GM18499 (cell line): Measurements from ENCODE around the gene INSL3.

Experiments used
- ATAC-seq: cut with Tn5 transposase; IDR thresholded peaks from one replicate; pipeline ENCODE4 v1.9.1; 2021; ENCODE audit warnings: moderate number of reproducible peaks; ENCODE audit not compliant: insufficient read depth, unreplicated experiment

The INSL3 gene, protein sequence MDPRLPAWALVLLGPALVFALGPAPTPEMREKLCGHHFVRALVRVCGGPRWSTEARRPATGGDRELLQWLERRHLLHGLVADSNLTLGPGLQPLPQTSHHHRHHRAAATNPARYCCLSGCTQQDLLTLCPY

DNA sequence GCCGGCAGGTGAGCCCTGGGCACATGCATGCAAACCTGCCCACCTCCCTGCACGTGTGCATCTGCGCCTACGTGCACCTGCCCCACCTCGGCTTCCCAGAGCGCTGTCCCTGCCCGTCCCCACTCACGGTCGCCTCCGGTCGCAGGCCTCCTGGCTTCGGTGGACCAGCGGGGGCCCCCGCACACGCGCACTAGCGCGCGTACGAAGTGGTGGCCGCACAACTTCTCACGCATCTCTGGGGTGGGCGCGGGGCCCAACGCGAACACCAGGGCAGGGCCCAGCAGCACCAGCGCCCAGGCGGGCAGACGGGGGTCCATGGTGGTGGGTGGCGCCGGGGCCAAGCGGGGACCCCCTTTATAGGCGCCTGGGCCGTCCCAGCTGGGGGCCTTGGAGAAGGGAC is at the start of gene INSL3:
Gene INSL3 (minus strand): TSS at position 330 of the 400 bp plus-strand sequence. CDS start 13 bp downstream, at position 317.
- ATAC-seq, result no peak

DNA sequence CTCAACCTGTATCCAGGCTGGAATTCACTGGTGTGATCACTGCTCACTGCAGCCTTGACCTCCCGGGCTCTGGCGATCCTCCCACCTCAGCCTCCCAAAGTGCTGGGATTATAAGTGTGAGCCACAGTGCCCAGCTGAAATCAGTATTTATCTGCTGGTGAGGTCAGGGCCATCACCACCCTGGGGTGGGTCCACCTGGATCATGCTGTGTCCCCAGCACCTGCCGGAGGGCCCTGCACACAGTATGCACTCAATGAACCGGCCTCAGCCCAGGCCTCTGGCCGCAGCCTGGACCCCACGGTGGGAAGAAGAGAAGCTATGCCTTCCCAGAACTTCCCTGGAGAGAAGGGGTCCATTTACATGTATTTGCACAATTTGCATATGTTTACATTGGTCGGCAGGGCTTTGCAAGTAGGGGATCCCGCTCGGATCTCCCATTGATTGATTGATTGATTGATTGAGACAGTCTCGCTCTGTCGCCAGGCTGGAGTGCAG is 47.8 kb upstream of the INSL3 start:
- no peak for ATAC-seq

DNA sequence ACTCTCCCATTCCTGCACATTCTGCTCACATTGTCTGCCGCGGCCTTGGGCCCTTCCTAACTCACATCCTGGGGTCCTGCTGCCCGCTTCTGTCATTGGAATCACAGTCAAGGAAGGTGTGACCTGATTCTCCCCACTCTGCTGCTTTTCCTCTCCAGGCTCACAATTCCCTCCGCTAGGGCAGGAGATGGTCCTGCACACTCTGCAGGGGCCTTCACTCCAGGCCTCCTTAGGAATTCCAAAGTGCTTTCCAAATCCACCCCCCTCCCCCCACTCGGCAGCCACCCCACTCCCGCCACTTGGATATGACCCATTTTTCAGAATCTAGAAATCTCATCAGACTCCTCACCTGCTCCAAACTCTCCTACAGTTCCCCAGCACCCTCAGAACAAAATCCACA is 47.4 kb upstream of the INSL3 start:
- ATAC-seq, result no peak

DNA sequence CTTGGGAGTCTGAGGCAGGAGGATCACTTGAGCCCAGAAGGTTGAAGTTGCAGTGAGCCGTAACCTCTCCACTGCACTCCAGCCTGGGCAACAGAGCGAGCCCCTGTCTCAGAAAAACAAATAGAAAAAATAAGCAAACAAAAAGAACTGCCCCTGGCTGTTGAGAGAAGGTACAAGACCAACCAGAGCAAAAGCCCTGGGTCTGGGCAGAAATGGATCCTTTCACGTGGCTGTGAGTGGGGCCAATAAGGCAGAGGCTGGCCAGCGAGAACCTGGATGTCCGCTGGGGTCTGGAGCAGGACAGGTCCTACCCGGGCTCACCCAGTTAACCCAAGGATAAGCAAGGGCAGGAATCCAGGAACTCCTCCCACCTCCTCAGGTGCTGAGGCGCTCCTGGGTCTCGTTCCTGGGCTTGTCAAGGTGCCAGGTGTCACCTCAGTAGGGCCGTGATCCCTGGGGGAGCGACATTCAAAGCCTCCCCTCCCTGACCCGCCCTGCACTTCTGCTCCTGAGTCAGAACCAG is 45.7 kb upstream of the INSL3 start:
- ATAC-seq, result no peak

DNA sequence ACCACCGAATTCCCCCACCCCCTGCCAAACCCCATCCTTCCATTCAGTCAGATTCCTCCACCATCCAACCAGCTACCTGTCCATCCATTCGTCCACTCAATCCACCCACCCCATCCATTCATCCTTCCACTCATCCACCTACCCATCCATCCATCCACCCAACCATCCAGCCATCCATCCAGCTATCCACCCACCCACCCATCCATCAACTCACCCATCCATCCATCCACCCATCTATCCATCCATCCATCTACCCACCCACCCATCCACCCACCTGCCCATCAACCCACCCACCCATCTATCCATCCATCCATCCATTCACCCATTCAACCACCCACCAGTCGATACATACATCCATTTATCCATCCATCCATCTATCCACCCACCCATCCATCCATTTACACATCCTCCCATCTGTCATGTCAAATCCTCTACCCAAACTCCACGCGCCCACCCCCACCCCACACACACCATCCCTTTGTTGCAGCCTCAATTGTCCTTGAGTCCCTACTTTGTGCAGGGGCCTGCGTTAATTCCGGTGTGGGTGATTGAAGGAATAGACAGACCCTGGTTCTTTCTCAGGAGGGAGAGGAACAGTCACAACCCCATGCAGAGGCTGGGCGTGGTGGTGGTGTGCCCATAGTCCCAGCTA is 45.1 kb upstream of the INSL3 start:
- no peak for ATAC-seq

DNA sequence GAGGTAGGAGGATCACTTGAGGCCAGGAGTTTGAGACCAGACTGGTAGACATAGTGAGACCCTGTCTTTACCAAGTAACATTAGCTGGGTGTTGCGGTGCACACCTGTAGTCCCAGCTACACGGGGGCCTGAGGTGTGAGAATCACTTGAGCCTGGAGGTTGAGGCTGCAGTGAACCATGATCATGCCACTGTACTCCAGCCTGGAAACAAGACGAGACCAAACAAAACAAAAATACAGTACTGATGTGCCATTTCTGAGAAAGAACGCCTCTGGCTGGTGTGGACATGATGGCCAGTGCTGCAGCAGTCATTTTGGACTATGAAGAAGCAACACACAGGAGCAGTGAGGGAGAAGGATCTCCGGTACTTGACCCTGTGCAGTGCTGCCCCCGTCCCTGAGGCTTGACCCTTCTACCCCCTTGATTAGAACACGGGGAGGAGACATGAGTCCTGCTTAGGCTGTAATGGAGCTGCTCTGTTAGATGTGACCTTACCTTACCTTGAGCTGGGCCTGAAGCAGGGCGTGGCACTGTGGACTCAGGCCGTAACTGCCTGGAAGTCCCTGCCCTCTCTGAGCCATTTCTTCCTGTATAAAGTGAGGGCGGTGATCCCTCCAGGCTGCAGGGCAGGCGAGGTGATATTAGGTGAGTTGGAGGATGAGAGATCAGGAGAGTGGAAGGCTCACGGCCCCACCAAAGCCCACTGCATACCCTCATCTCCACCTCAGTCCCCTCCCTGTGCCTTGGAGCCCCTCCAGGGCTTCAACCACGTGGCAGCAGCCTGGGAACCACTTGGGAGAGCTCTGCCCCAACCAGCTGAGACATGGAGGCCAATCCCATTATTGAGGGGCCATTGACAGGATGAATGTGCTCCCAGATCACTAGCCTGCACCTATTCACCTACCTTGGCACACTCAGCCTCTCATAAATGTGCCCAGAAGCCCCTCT is 44.3 kb upstream of the INSL3 start:
- no peak for ATAC-seq

DNA sequence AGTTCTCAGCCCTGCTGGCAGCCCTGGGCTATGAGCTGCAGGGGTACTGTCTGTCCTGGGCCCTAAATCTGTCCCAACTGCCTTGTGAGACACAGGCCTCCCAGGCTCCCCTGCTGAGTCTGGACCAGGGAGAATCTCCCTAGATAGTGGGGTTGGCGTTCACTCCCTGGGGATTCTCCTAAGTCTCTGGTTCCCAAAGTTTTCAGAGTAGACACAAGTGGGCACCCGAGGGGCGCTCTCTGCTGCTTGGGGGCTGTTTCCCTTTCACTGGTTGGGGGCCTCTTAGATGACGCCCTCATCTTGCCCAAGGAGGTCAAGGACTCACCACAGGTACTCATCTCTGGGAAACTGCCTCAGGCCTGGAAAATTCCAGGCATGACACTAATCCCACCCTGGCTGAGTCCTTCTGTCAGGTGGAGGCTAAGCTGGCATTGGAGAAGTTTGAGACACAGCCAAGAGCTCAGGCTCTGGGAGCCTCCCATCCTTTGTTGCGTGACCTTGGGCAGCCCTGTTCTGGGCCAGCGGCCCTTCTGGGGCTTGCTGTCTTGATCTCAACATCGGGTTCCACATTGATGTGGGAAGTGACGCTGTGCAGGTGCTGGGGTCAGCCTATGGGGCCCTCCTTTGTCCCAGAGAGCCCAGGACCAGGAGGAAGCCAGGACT is 42.3 kb upstream of the INSL3 start:
- ATAC-seq, result no peak

DNA sequence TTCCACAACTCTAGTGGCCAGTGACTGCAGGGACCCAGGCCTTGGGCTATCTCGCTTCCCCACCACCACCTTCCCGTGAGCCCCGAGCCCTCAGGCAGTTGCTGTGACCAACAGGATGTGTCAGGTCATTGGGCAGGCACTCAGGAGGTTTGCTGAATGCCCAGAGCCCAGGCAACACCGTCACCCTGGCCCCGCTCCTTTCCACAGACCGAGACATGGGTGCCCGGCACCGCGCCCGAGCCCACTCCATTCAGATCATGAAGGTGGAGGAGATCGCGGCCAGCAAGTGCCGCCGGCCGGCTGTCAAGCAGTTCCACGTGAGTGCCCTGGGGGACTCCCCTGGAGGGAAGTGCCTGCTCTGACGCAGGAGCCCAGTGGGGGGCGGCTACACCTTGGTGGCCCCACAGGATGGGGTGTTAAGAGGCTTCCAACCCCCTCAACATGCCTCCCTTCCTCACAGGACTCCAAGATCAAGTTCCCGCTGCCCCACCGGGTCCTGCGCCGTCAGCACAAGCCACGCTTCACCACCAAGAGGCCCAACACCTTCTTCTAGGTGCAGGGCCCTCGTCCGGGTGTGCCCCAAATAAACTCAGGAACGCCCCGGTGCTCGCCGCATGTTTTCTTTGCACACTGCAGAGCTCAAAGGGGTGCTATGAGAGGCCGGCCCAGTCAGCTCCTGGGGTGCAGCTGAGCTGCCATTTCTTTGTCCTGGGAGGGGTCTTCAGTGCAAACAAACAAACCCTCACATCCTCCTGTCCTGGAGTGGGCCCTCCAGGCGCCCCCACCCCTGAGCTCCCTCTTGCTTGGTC is 41.6 kb upstream of the INSL3 start:
- no peak for ATAC-seq

DNA sequence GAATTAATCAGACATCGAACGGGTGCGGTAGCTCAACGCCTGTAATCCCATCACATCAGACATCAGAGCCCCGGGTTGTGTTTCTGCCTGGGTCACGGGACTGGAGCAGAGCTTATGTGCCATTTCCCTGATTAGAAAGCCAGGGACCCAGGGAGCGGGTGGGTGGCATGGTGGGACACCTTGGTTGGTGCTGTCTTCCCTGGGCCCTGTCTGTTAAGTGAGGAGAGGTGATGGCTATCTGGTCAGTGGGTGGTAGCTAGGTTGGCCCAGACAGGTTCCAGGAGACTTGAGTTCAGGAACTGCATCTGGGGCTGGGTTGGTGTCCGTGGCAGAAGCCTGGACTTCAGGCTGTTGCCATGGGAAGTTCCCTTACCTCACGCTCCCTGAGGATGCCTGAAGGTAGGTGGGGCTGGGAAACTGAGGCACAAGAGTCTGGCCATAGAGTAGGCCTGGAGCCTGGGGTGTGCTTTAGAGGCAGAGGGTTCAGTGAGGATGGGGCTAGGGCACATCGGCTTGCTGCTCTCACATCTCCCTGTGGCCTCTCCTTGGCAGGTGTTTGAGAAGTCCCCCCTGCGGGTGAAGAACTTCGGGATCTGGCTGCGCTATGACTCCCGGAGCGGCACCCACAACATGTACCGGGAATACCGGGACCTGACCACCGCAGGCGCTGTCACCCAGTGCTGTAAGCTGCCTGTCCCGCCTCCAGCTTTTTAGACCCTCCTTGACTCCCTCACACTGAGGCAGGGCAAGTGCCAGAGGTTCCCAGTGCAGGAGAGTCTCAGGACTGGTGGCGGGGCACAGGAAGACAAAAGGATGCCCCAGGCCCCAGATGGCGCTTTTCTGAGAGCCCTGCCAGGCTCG is 40.5 kb upstream of the INSL3 start:
- ATAC-seq, result no peak

DNA sequence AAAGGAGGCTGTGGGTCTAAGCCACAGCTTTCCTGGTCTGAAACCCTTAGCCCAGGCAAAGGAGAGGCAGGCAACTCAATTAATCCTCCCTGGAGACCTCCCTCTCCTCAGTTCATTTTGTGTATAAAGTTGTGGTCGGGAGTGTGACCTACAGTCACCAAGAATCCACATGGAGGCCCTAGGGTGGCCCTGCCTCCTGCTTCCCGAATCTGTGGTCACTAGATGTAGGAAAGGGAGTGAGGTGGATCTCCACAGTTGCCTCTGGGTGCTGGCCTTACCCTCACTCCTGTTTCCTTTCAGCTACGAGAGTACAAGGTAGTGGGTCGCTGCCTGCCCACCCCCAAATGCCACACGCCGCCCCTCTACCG is 39.7 kb upstream of the INSL3 start:
- ATAC-seq, result no peak

DNA sequence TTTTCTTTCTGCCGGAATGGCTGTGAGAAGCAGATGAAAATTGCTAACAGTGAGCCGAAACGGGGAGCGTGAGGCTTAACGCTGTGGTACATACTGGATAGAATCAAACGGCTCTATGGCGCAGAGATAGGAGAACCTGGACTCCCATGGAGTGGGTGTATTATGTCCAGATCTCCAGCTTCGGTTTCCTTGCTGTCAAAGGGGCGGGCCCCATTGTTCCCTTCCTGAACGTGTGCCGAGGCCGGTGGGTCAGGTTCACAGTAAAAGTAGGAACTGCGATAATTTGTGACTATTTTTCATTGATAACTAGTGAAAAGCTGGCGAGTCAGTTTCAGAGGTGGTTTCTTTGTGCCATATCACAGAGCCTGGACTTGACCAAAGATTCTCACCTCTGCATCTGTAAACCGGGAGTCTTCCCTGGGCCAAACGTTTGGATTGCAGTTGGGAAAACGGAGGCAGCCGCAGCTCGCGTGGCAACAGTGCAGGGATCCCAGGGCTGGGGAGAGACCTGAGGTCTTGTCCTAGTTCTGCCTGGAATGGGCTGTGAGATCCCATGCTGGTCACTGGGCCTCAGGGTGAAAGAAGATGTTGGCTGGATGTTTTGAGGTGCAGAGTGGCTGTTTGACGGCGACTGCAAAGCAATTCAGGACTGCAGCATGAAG is 39.1 kb upstream of the INSL3 start:
- ATAC-seq, result no peak

DNA sequence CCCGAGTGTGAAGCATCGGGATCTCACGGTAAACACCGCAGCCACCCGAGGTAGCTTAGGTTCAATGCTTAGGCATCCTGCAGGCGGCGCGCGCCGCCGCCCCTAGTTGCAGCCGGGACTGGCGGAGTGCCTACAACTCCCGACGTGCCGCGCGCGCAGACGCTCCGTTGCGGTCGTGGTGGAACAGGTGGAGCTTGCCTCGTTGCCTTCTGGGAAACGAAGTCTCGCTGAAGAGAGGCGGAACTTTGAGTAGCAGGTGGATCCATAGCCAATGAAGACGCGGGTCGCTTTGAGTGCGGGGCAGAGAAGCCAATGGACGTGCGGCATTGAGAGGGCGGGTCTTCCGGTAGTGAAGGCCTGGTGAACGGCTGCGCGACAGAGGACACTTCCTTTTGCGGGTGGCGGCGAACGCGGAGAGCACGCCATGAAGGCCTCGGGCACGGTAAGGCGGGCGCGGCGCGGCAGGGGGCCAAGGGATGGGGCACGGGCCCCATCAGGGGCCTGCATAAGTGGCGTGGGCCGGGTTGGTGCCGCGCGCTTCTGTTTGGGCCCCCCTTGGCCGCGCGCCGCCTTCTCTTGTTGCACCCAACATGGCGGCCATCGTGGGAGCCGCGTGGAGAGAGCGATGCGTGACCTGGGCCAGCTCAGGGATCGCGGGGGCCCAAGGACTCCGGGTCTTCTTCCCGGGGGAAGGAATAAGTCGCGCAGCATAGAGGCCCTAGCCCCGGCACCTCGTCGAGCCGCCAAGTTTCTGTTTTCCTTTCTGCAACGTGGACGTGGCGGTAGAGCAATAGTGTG is 38.4 kb upstream of the INSL3 start, which contains the start of gene RPL18A:
Gene RPL18A (plus strand): TSS at position 378 of the 798 bp plus-strand sequence. CDS start 47 bp downstream, at position 425.
- peak; percentile 81 for ATAC-seq

DNA sequence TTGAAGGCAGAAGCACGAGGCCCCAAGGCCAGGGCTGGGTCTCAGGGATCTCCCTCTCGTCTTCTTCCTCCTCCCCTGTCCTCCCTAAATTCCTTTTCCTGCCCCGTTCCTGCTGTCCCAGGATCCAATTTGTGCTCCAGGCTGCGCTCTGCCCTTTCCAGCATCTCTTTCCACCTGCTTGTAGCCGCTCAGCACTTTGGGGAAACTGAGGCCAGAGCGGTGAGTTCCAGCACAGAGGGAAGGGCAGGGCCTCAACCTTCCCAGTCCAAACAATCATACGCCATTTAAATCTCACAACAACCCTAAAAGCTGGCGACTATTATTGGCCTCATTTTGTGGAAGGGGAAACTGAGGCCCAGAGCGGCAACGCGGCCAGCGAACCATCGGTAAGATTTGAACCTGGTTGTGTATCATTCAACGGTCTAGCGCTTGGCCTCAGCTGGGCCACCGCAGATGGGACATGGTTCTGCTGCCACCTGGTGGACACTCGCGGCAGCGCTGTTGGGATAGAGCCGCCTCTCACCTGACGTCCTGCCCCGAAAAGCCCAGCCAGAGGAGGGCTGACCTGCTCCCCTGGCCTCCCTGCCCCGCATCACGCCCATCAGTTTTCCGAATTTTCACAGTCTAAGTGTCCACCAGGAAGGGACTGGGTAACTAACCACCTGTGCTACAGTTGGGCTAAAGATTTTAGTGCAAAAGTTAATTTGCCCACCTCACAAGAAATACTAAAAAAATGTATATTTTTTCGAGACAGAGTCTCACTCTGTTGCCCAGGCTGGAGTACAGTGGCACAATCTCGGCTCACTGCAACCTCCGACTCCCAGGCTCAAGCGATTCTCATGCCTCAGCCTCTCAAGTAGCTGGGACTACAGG is 34.2 kb upstream of the INSL3 start:
- ATAC-seq, result no peak

DNA sequence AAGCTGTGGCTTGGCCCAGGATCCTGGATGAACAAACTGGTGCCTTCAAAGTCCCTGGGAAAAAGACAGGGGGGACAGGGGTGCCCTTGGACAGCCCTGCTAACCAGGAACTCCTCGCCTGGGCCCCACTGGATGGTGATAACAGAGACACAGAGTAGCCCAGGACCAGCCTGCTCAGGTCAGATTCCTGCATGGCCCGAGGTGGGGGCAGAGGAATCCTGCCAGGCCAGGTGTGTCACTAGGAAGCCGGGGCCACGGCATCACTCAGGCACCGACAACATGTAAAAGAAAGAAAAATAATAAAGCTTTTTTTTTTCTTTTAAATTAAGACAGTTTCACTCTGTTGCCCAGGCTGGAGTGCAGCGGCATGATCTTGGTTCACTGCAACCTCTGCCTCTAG is 32.7 kb upstream of the INSL3 start:
- no peak for ATAC-seq

DNA sequence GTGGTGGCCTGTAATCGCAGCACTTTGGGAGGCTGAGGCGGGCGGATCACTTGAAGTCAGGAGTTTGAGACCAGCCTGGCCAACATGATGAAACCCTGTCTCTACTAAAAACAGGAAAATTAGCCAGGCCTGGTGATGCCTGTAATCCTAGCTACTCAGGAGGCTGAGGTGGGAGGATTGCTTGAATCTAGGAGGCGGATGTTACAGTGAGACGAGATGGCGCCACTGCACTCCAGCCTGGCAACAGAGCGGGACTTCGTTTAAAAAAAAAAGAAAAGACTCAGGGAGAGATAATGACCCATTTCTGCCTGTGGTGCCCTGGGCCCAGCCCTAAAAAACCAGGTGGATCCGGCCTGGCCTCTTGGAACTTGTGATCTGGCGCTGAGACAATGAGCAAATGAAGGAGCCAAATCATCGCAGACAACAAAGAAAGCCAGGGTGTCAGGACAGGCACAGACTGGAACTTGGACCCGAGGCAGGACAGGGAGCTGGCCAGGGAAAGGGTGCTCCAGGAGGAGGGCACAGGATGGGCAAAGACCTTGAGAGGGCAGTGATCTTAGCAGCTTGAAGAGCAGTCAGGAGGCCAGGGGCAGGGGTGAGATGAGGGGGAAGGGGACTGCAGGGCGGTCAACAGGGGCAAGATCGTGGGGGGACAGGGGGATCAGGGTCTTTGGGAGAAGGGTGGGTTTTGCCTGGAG is 27.4 kb upstream of the INSL3 start:
- ATAC-seq, result no peak
